Activated CD8-positive, alpha-beta memory T cell treated with anti-CD3 and anti-CD28 coated beads, Interleukin-2, amount 50 U/mL, for 24 hours (primary cell): ENCODE data around the gene RGS7.
"Not testable (repeated sequence)": the region's sequence is repeated elsewhere in the genome, so short reads cannot be mapped to it uniquely, and the experiment has no call there.

Experiments used
- DNase-seq: peaks from one replicate; pipeline ENCODE4 v3.0.0-alpha.2; 2020; ENCODE audit errors: extremely low read depth

The RGS7 gene

DNA sequence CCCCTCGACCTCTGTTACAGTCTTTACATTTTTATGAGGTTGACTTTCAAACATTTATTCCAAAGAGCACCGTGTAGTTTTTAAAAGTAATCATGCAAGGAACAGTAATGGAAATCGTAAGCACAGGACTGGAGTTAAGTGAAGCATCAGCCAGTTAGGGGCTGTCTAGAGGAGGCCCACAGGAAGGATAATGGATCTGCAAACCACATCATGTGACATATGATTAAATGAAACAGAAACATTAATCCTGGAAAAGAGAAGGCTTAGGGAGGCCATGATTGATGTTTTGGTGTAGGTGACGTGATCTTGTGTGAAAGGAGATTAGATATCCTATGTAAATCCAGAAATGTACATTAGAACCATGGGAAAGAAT, 25.0 kb downstream of the RGS7 start:
- no peak for DNase-seq

GRCh38 chr1:241331328-241332036, 25.5 kb downstream of the RGS7 start:
- no peak for DNase-seq

- DNase-seq, result no peak
These were observed 26.2 kb downstream of the RGS7 start for GRCh38 chr1:241330619-241331327.

DNA sequence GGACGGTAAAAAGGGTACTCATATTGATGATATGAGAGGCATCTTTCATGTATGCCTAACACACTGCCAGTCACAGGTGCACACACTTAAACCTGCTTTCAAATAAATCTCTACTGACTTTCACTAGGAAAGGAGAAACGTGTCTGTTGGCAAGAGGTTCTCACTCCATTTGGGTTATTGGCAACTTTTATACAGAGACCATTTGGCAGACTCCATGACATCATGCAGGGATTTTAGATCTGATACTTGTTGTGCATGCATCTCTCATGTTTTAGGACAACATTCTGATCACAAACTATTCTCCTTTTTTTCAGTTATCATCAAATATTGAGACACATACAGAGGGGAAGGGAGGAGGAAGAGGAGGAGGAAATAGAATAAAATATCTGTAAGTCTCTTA, 31.5 kb downstream of the RGS7 start:
- DNase-seq, result no peak

- no peak for DNase-seq
These were observed 33.4 kb downstream of the RGS7 start for GRCh38 chr1:241323514-241324195.

GRCh38 chr1:241317676-241318075, 39.3 kb downstream of the RGS7 start:
- DNase-seq, result no peak

DNA sequence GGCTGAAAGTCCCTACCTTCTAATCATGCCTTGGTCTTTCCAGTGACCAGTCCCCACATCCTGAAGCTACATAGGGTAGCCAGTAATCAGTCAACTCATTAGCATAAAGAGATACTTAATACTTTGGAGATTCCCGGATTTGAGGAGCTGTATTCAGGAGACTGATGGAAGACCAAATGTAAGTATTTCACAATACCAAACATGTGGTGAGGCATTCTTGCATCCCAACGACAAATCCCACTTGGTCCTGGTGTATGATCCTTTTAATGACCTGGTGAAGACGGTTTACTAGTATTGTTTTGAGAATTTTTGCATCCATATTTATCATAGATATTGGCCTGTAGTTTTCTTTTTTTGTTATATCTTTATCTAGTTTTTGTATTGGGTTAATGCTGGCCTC, 40.6 kb downstream of the RGS7 start:
- no peak for DNase-seq

GRCh38 chr1:241311056-241311746, 45.8 kb downstream of the RGS7 start:
- no peak for DNase-seq

GRCh38 chr1:241310451-241310850, 46.6 kb downstream of the RGS7 start:
- no peak for DNase-seq

- DNase-seq, result no peak
These were observed 47.4 kb downstream of the RGS7 start for GRCh38 chr1:241309651-241310050.

DNA sequence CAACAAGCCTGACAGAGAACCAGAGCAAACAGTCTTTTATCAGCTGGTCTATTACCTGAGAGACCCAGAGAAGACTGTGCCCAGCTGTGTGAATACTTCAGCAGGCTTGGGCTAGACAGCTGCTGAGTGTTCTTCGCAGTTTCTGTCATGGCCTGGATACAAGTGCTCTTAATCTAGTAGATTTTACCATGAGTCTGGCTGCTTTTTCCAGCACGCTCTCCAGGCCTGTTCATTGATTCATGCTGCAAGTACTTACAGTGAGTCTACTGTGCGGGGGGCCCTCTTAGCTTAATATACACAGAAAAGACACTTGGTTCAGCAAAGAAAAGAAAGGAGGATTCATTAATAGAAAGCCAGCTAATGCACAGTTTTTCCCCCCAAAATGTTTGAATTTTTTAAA, 48.5 kb downstream of the RGS7 start:
- DNase-seq, result no peak

DNA sequence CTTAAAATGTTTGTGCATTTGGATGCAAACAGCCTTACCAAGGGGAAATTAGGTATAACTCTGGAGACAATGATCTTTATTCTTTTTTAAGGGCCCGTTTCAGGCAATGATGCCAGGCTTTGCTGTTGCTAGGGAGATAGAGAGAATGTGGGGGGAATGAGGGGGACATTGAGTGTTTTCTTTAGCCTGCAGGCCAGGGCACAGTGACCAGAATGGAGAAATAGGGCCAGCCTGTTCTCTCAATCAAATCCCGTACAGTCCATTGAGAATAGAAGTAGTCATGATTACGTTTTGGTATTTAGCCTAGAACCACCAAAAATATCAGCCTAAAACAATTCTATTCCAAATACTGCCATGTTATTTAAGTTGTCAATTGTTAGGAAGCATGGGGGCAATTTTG, 49.0 kb downstream of the RGS7 start:
- DNase-seq, result no peak

- DNase-seq, result no peak
These were observed 50.7 kb downstream of the RGS7 start for GRCh38 chr1:241306125-241306790.

DNA sequence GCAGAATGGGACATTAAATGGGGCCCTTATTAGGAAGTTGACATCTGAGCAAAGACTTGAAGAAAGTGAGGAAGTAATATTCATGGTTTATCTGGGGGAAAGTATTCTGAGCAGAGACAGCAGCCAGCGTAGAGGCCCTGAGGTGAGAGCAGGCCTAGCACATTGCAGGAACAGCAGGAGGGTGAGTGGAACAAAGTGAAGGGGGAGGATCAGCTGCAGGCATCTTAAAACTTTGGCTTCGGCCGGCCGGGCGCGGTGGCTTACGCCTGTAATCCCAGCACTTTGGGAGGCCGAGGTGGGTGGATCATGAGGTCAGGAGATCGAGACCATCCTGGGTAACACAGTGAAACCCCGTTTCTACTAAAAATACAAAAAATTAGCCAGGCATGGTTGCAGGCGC, 55.0 kb downstream of the RGS7 start:
- not testable (repeated sequence) for DNase-seq

GRCh38 chr1:241299347-241299746, 57.7 kb downstream of the RGS7 start:
- DNase-seq, result no peak

- DNase-seq, result no peak
These were observed 64.0 kb downstream of the RGS7 start for GRCh38 chr1:241292973-241293372.

- DNase-seq, result not testable (repeated sequence)
These were observed 65.5 kb downstream of the RGS7 start for GRCh38 chr1:241291548-241291947.

DNA sequence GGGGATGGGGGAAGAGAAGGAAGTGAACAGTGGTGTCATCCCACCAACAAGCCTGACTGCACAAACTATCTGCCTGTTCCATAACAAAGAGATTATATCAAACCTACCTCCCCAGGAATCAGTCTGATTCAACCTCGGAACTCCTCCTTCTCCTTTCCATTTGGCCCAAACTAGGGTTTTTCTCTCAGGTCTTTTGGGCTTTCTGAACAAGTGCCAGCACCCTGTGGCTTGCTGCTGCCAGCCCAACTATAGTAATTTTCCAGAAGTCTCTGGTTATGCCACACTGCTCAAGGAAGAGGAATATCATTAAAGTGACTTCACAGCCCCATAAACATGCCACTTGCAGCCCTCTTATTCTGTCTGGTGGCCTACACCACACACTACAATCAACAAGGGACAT, 70.5 kb downstream of the RGS7 start:
- no peak for DNase-seq

- DNase-seq, result no peak
These were observed 80.6 kb downstream of the RGS7 start for GRCh38 chr1:241276391-241276790.

DNA sequence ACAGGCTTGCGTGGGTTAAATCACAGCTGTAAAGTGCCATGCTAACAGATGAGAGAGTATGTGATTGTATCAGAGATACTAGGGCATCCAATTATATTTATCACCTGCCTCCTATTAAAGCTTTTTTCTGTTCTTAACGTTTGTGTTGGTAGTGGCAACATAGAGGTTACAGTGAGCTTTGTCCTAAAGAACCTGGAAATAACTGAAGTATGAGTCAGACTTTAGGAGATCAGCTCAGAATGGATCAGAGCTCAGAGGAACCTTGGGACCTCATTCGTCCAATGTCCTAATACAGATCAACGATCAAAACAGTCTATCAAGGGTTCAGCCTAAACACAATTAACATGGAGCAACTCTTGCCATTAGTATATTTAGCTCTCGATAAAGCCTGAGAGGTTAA, 81.0 kb downstream of the RGS7 start:
- DNase-seq, result no peak

DNA sequence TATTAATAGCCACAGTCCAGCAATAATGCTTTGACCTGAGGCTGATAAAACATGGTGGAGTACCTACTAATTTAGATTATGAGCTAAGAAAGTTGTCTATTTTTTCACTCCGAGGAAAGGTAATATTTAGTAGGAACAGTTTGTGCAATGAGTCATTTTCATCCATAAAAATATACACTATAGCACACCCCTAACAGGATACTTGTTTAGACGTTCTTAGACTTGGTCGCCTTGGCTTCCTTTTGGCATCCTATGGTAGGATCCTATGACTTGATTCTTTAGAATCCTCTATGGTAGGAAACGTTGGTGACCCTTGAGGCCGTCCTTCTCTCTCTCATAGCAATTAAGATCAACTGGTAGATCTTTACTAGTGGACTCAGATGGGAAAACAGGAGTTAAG, 81.8 kb downstream of the RGS7 start:
- no peak for DNase-seq

GRCh38 chr1:241274693-241275092, 82.3 kb downstream of the RGS7 start:
- DNase-seq, result no peak
